Right lobe of liver (tissue), 6 donors: ENCODE data around the gene REPS1. TPM values are rescaled to one million over a fixed set of nuclear protein-coding genes. Genes with fewer than 3 reads are reported as not detected.

ENCODE experiments used
- ATAC-seq, 4 donors: fragments of 200-7000 bp; cut with Tn5 transposase; one replicate each; pipeline ENCODE4 v1.9.1; 2020; ENCODE audit warnings: mild to moderate bottlenecking in 4 of 4, moderate library complexity in 4 of 4
- DNase-seq, 3 donors: peaks; one replicate each; pipeline ENCODE4 v3.0.0-alpha.2; 2020
- H3K27ac ChIP-seq, 3 donors: fragments of 200-600 bp; one replicate each; pipeline ENCODE4 v1.8.0; 2022
- H3K27me3 ChIP-seq, 2 donors: fragments of 200-600 bp; one replicate each; pipeline ENCODE4 v1.8.0; 2022
- H3K36me3 ChIP-seq, 4 donors: fragments of 200-600 bp; sonication (generic) in 1 of 4; one replicate each; pipeline versions ENCODE4 v1.5.1 to v1.8.0; 2017 to 2022; ENCODE audit warnings: control low read depth in 1 of 4
- H3K4me1 ChIP-seq, 4 donors: fragments of 200-600 bp; sonication (generic) in 1 of 4; one replicate each; pipeline versions ENCODE4 v1.5.1 to v1.8.0; 2017 to 2022; ENCODE audit warnings: control low read depth in 1 of 4
- H3K4me3 ChIP-seq, 3 donors: fragments of 200-600 bp; one replicate each; pipeline ENCODE4 v1.8.0; 2022
- H3K9me3 ChIP-seq, 4 donors: fragments of 200-600 bp; sonication (generic) in 1 of 4; one replicate each; pipeline versions ENCODE4 v1.5.1 to v1.8.0; 2017 to 2022; ENCODE audit warnings: control low read depth in 1 of 4
- POLR2A ChIP-seq: fragments of 450-650 bp; IDR thresholded peaks from one replicate; pipeline ENCODE4 v1.6.1; 2017; ENCODE audit warnings: antibody characterized with exemption, mild to moderate bottlenecking
- WGBS: methylation state at CpG from one replicate; pipeline ENCODE4 v1.1.6; 2018; ENCODE audit warnings: low coverage, low lambda C conversion rate; ENCODE audit not compliant: insufficient coverage; ENCODE audit errors: missing lambda C conversion rate; 5-methylcytosine and 5-hydroxymethylcytosine counted together
- intact Hi-C, 2 donors: fragments of 100-400 bp; cut with DNase I; formaldehyde crosslinking; loops; one replicate each; pipeline versions ENCODE4 v1.11.2 to v1.14.1; 2022
- total RNA-seq, 6 experiments: library from RNA; depleted of rRNA in 2 of 6; stranded (reverse); fragments of >200 nt in 2 of 6; fragmentation: NEBNext Ultra II Directional in 3 of 6; extraction: Animal tissue kit (Norgen Biotek cat#: 25700) in 3 of 6; gene quantifications; one replicate each; pipeline versions ENCODE4 v1.1.0 to v1.2.4, GENCODE V29; 2016 to 2023
- TF ChIP-seq, protein P1 (sequence below), 4 donors: fragments of 200-600 bp in 3 of 4; fragments of 450-650 bp in 1 of 4; IDR thresholded peaks; one replicate each; pipeline versions ENCODE4 v1.5.1 to v1.8.0; 2016 to 2022; ENCODE audit warnings: antibody characterized with exemption in 4 of 4, mild to moderate bottlenecking in 2 of 4
- donor health status: DM: no; HTN: yes; CAD: no.
- donor health status: DM: no; HTN: no; CAD: no.
- donor health status: DM: no; HTN: no; CAD: no.
- donor health status: DM: no; HTN: yes; CAD: no.
- donor health status: DM: no; HTN: yes; CAD: no.

REPS1 gene
- total RNA-seq, 6 experiments from 2014 or later, result 17.0 to 68.0 (median 34.0) TPM

DNA sequence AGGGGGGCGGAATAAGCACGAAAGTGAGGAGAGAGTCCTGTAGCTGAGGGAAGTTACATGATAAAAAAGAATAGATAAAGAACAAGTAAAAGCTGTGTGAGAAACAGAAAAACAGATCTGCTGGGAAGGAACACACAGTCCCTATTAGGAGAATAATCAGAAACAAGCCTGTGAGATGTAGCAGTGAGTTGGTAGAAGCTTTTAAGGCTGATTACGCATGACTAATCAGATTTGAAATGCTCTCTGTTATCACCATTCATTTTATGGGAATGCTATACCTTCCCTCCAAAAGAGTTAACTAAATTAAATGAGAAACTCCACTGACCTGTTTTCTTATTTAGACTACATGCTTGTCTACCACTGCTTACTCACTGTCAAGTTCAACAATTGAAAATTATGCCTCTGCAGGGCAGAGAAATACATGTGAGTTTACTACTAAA, 15.8 kb downstream of the REPS1 start:
- no peak for DNase-seq
- no peaks in the 10 kb centered on the region for H3K9me3 ChIP-seq
- ATAC-seq, result no peak
- 55% methylated on average over 3 of the region's 3 CpGs for WGBS
- no peak for TF ChIP-seq POLR2A
- TF ChIP-seq, protein P1, sequence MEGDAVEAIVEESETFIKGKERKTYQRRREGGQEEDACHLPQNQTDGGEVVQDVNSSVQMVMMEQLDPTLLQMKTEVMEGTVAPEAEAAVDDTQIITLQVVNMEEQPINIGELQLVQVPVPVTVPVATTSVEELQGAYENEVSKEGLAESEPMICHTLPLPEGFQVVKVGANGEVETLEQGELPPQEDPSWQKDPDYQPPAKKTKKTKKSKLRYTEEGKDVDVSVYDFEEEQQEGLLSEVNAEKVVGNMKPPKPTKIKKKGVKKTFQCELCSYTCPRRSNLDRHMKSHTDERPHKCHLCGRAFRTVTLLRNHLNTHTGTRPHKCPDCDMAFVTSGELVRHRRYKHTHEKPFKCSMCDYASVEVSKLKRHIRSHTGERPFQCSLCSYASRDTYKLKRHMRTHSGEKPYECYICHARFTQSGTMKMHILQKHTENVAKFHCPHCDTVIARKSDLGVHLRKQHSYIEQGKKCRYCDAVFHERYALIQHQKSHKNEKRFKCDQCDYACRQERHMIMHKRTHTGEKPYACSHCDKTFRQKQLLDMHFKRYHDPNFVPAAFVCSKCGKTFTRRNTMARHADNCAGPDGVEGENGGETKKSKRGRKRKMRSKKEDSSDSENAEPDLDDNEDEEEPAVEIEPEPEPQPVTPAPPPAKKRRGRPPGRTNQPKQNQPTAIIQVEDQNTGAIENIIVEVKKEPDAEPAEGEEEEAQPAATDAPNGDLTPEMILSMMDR (IDR thresholded peaks at IDR 0.05), result no peak
- no peaks in the 10 kb centered on the region for H3K36me3 ChIP-seq
- H3K27me3 ChIP-seq, result no peaks in the 10 kb centered on the region
- H3K4me3 ChIP-seq, result no peak overlapping the region
- peaks cover 0 to 25% (median 7%) of the 10 kb centered on the region in 4 donors for H3K4me1 ChIP-seq
- intact Hi-C loops, result loop anchor here in 1 of 2 donors (10.0 kb wide), 1 partner anchor 383 kb away; no protein-coding TSS in a partner anchor
- H3K27ac ChIP-seq, result no peak overlapping the region

DNA sequence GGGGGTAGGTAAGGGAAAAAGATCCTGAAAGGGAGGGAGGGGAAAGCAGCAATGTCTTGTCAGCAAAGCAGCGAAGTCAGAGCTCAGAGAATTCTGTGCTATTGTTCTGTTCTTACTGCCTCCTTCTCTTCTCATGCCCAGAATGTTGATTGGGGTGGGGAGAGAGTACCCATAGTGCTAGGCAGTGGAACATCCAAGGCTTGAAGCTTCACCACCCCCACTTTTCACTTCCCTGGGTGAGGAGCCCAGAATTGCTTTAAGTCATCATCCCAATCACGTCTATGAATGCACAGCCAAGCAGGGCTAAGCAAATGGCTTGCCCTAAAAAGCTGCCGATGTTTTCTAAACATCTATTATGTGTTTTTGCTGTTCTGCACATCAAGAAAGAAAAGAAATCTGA, 16.5 kb downstream of the REPS1 start:
- no peak overlapping the region for H3K4me3 ChIP-seq
- WGBS, result 73% methylated on average over 3 of the region's 3 CpGs
- H3K9me3 ChIP-seq, result no peaks in the 10 kb centered on the region
- TF ChIP-seq, protein P1 (IDR thresholded peaks at IDR 0.05), result no peak
- no peak for TF ChIP-seq POLR2A
- H3K27me3 ChIP-seq, result no peaks in the 10 kb centered on the region
- ATAC-seq (peak in 3 of 4 donors; percentile 14 to 31 (median 31)), DNase-seq (no peak)
- H3K36me3 ChIP-seq, result no peaks in the 10 kb centered on the region
- intact Hi-C loops, result loop anchor here in 1 of 2 donors (10.0 kb wide), 1 partner anchor 383 kb away; no protein-coding TSS in a partner anchor
- peaks cover 0 to 25% (median 7%) of the 10 kb centered on the region in 4 donors for H3K4me1 ChIP-seq
- H3K27ac ChIP-seq, result no peak overlapping the region

DNA sequence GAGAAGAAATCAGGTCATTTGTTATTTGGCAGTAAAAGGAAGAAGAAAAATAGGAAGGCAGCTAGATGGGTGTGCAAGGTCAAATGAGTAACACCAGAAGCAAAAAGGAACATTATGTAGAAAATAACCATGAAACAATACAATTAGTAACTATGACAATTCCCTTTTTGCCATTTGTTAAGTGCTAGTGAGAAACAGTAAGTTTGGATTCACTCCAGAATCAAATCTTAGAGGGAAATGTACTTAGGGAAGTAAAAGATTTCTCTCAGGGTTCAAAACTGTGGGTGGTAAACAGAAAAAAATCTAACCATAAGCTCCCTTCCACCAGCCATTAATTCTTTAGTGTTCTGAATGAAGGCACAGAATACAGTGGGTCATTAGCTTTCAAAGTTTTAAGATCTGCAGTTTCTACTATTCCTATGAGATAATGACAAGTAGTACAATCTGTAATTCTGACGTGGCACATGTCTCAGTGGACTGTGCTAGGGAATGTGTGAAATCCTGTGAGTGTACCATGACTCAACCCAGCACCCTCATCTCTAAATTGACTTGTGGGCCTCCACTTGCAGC, 17.1 kb downstream of the REPS1 start:
- H3K27me3 ChIP-seq, result no peaks in the 10 kb centered on the region
- DNase-seq (no peak), ATAC-seq (peak; percentile 53 to 79 (median 66))
- H3K36me3 ChIP-seq, result no peaks in the 10 kb centered on the region
- WGBS, result 10% methylated on average over 1 of the region's 1 CpG
- intact Hi-C loops, result loop anchor here in 1 of 2 donors (10.0 kb wide), 1 partner anchor 384 kb away; no protein-coding TSS in a partner anchor
- H3K27ac ChIP-seq, result peak overlapping the region in 1 of 3 donors; percentile 16
- no peak overlapping the region for H3K4me3 ChIP-seq
- H3K9me3 ChIP-seq, result no peaks in the 10 kb centered on the region
- TF ChIP-seq, protein P1 (IDR thresholded peaks at IDR 0.05), result no peak
- peaks cover 0 to 25% (median 7%) of the 10 kb centered on the region in 4 donors for H3K4me1 ChIP-seq

DNA sequence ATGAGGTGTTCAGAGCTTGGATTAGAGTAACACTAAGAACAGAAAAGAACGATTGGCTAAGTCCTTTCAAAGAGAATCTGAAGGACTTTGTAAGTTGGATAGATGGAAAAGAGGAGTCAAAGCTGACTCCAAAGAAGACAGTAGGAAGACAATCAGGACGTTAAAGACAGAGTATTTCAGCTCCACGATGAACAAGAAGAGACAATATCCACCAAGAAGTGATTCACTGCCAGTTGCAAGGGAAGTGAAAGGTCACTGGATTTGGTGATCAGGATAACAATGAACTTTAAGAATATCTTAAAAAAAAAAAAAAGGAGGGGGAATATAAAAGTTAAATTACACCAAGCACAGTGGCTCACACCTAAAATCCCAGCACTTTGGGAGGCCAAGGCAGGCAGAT, 17.9 kb downstream of the REPS1 start:
- DNase-seq, result no peak
- peak overlapping the region in 1 of 3 donors; percentile 16 for H3K27ac ChIP-seq
- ATAC-seq, result no peak
- H3K4me3 ChIP-seq, result no peak overlapping the region
- intact Hi-C loops, result loop anchor here in 1 of 2 donors (10.0 kb wide), 1 partner anchor 385 kb away; no protein-coding TSS in a partner anchor
- no peak for TF ChIP-seq POLR2A
- TF ChIP-seq, protein P1 (IDR thresholded peaks at IDR 0.05), result no peak
- H3K9me3 ChIP-seq, result no peaks in the 10 kb centered on the region
- peaks cover 0 to 25% (median 7%) of the 10 kb centered on the region in 4 donors for H3K4me1 ChIP-seq
- no peaks in the 10 kb centered on the region for H3K36me3 ChIP-seq
- no peaks in the 10 kb centered on the region for H3K27me3 ChIP-seq
- 49% methylated on average over 3 of the region's 3 CpGs for WGBS
